ENCODE results near the gene HPCAL4. TPM values are rescaled to one million over a fixed set of nuclear protein-coding genes. Genes with fewer than 3 reads are reported as not detected.

The HPCAL4 gene
- total and polyA plus RNA-seq, 9 of the 15 experiments (the other 6 are each of a cell fraction or from before 2014, with no cell fraction given) = 0.01 to 0.04 (median 0.04) TPM; not detected in 4

GRCh38 chr1:39733161-39733560 lies 41.9 kb upstream of the HPCAL4 start:
- intact Hi-C loops (cut with micrococcal nuclease) (no loop called here), in situ Hi-C loops (cut with MboI) (no loop called here)
- Histone ChIP-seq H3K4me2 (ENCODE audit: insufficient read depth, low read length) (no peak overlapping the region; the same call in 1 of the 2 replicates), H3K27me3 (ENCODE audit: control insufficient read depth in 2 of 2, insufficient read depth in 2 of 2, low read length in 2 of 2) (peaks cover 27 to 43% of the 10 kb centered on the region in 2 experiments), H3K27ac (ENCODE audit: extremely low read depth, low read depth, low read length) (no peak overlapping the region), H2AFZ (ENCODE audit: low read depth, low read length) (peak overlapping the region; percentile 38; the same call in 1 of the 2 replicates), H3K4me3 (no peak overlapping the region), H3K79me2 (ENCODE audit: control insufficient read depth, insufficient read depth, low read length) (no peaks in the 10 kb centered on the region), H3K9me3 (replicated peaks; ENCODE audit: control insufficient read depth, insufficient read depth, low read depth, low read length) (no peaks in the 10 kb centered on the region), H4K20me1 (replicated peaks; ENCODE audit: control insufficient read depth, insufficient read depth, low read length) (no peaks in the 10 kb centered on the region), H3K4me1 (replicated peaks in 1 of 2; ENCODE audit: control insufficient read depth in 2 of 2, insufficient read depth in 2 of 2, low read length in 2 of 2) (peaks cover 0 to 4% of the 10 kb centered on the region in 2 experiments; a peak in 4 of 5 replicates), H3K9me1 (ENCODE audit: control insufficient read depth, insufficient read depth, low read length) (no peaks in the 10 kb centered on the region), H3K9ac (ENCODE audit: insufficient read depth in 1 of 2, low read depth in 2 of 2, low read length in 2 of 2) (no peak overlapping the region; a peak in 1 of 4 replicates), H3K36me3 (ENCODE audit: control insufficient read depth, insufficient read depth, low read length) (no peaks in the 10 kb centered on the region)
- FAIRE-seq (no peak), DNase-seq (ENCODE audit: extremely low read depth in 1 of 4, low spot score in 3 of 4) (no peak), ATAC-seq (no peak)
- BruUV-seq (replicated peaks) = no TSS peak
- ChIA-PET POLR2A (interaction anchor here (0.9 to 1.9 kb wide), 3 partner anchors 13 to 66 kb away, joined by 3 to 5 read pairs (median 3); no protein-coding TSS in a partner anchor), CTCF (ENCODE audit: low intra/inter-chr PET ratio) (no interaction called here)
- TF ChIP-seq ZNF277 (CRISPR knock-in tag; IDR thresholded peaks at IDR 0.05; ENCODE audit: borderline replicate concordance) = no peak
- TF ChIP-seq ZNF217 (CRISPR knock-in tag; IDR thresholded peaks at IDR 0.05) = no peak
- no peak for TF ChIP-seq ZNF511 (CRISPR knock-in tag; IDR thresholded peaks at IDR 0.05)
- peak; percentile 23; the same call in 1 of the 2 replicates for TF ChIP-seq RFX1 (IDR thresholded peaks at IDR 0.05)
- TF ChIP-seq ETV1 (tag; conservative IDR thresholded peaks at IDR 0.05; ENCODE audit: low read depth) = no peak
- no peak for TF ChIP-seq ZNF830 (CRISPR knock-in tag; IDR thresholded peaks at IDR 0.05)
- no peak for TF ChIP-seq GABPB2 (CRISPR knock-in tag; conservative IDR thresholded peaks at IDR 0.05)
- WGBS (ENCODE audit: insufficient coverage, low coverage, missing lambda C conversion rate) = 11% methylated on average over 7 of the region's 7 CpGs
